ENCODE results near the gene BID.

The BID gene

DNA sequence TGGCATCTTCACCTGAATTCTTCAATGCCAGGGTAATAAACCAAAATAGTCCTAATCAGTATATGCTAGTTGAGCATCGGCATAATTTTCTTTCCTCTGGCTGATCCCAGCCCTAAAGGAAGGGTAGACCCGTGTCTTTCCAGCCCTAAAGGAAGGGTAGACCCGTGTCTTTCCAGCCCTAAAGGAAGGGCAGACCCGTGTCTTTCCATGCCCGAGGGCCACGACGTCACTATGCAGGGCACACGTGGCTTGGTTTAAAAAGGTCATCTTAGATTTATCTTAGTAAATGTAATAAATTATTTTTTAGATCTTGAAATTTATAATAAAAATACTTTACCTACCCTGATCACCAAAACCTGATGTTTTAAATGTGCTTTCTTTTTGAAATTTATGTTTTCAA, 45.5 kb downstream of the BID start:
- Histone ChIP-seq H3K27ac (ENCODE audit: low read depth, low read length, severe bottlenecking) (no peak overlapping the region), H3K4me1 (ENCODE audit: control insufficient read depth, insufficient read depth, low read length, poor library complexity, severe bottlenecking) (peaks cover 12% of the 10 kb centered on the region), H3K4me3 (ENCODE audit: extremely low read depth, insufficient read depth, low read length, poor library complexity, severe bottlenecking) (no peak overlapping the region), H3K9me3 (ENCODE audit: control insufficient read depth, low read length) (no peaks in the 10 kb centered on the region), H3K36me3 (ENCODE audit: control insufficient read depth, insufficient read depth, low read length) (peaks cover 65% of the 10 kb centered on the region)
- WGBS, 2 experiments (ENCODE audit: insufficient coverage in 2 of 2), result 100% methylated on average over 3 to 4 of the region's 8 CpGs

DNA sequence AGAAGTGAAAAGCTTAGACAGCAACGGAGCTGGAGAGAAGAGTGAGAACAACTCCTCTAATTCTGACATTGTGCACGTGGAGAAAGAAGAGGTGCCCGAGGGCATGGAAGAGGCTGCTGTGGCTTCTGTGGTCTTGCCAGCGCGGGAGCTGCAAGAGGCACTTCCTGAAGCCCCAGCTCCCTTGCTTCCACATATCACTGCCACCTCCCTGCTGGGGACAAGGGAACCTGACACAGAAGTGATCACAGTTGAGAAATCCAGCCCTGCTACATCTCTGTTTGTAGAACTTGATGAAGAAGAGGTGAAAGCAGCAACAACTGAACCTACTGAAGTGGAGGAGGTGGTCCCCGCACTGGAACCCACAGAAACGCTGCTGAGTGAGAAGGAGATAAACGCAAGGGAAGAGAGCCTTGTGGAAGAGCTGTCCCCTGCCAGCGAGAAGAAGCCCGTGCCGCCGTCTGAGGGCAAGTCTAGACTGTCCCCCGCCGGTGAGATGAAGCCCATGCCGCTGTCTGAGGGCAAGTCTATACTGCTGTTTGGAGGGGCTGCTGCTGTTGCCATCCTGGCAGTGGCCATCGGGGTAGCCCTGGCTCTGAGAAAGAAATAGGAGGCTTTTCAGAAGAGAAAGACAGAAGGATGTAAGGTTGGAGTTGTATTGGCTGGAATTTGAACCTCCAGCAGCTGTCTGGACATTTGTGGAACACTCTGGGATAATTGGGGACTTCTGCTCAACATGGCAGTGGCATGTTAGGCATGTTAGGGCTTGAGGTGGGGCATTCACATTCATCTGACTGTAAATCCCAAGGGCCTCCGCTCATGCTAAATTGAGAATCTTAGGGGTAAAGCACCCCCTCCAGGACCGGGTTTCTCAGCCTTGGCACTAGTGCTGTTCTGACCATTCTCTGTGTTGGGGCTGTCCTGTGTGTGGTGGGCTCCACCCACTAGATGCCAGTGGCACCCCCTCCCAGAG, 47.1 kb downstream of the BID start:
- peaks cover 51% of the 10 kb centered on the region for H3K36me3 ChIP-seq (ENCODE audit: control insufficient read depth, insufficient read depth, low read length)

DNA sequence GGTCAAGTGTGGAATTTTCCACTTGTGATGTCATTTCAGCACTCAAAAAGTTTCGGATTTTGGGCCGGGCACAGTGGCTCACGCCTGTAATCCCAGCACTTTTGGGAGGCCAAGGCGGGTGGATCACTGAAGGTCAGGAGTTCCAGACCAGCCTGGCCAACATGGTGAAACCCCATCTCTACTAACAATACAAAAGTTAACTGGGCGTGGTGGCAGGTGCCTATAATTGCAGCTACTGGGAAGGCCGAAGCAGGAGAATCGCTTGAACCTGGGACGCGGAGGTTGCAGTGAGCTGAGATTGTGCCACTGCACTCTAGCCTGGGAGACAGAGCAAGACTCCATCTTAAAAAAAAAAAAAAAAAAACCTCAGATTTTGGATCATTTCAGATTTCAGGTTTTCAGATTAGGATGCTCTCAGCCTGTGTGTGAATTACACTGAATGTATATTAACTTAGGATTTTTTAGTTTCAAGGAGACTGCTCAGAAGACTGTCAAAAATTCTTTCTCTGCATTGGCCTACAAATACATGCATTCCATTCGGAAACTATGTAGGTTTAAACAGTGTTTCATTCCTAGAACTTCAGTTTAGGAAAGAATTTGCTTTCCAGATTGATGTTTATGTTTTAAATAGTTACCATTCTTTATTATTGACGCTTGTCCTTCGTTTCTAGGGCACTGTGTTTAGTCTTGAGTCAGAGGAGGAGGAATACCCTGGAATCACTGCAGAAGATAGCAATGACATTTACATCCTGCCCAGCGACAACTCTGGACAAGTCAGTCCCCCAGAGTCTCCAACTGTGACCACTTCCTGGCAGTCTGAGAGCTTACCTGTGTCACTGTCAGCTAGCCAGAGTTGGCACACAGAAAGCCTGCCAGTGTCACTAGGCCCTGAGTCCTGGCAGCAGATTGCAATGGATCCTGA, 48.0 kb downstream of the BID start:
- WGBS, 2 experiments (ENCODE audit: insufficient coverage in 2 of 2), result 93 to 94% methylated on average over 10 to 11 of the region's 13 CpGs
- Histone ChIP-seq H3K36me3 (ENCODE audit: control insufficient read depth, insufficient read depth, low read length) (peaks cover 42% of the 10 kb centered on the region), H3K27ac (ENCODE audit: low read depth, low read length, severe bottlenecking) (peak overlapping the region; percentile 47), H3K4me3 (ENCODE audit: extremely low read depth, insufficient read depth, low read length, poor library complexity, severe bottlenecking) (no peak overlapping the region), H3K9me3 (ENCODE audit: control insufficient read depth, low read length) (no peaks in the 10 kb centered on the region), H3K4me1 (ENCODE audit: control insufficient read depth, insufficient read depth, low read length, poor library complexity, severe bottlenecking) (peaks cover 12% of the 10 kb centered on the region)

More for the DNA sequence above, 47.1 kb downstream of the BID start:
- H3K4me1 ChIP-seq (ENCODE audit: control insufficient read depth, insufficient read depth, low read length, poor library complexity, severe bottlenecking), result peaks cover 12% of the 10 kb centered on the region
- peak overlapping the region; percentile 10 for H3K27ac ChIP-seq (ENCODE audit: low read depth, low read length, severe bottlenecking)
- no peaks in the 10 kb centered on the region for H3K9me3 ChIP-seq (ENCODE audit: control insufficient read depth, low read length)
- 92 to 96% methylated on average over 11 to 18 of the region's 18 CpGs for WGBS, 2 experiments (ENCODE audit: insufficient coverage in 2 of 2)
- no peak overlapping the region for H3K4me3 ChIP-seq (ENCODE audit: extremely low read depth, insufficient read depth, low read length, poor library complexity, severe bottlenecking)

DNA sequence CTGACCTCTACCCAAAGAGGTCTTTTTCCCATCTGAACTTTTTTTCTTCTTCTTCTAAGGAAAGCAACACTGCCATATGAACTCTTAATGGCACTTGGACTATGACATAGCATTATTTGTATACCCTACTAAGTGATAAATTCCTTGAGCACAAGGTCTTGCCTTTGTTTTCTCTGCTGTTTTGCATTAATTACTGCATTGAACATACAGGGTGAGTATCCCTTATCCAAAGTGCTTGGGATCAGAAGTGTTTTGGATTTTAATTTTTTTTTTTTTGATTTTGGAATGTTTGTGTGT, 48.8 kb downstream of the BID start:
- Histone ChIP-seq H3K9me3 (ENCODE audit: control insufficient read depth, low read length) (no peaks in the 10 kb centered on the region), H3K4me3 (ENCODE audit: extremely low read depth, insufficient read depth, low read length, poor library complexity, severe bottlenecking) (no peak overlapping the region), H3K27ac (ENCODE audit: low read depth, low read length, severe bottlenecking) (no peak overlapping the region), H3K36me3 (ENCODE audit: control insufficient read depth, insufficient read depth, low read length) (peaks cover 37% of the 10 kb centered on the region), H3K4me1 (ENCODE audit: control insufficient read depth, insufficient read depth, low read length, poor library complexity, severe bottlenecking) (peaks cover 12% of the 10 kb centered on the region)

DNA sequence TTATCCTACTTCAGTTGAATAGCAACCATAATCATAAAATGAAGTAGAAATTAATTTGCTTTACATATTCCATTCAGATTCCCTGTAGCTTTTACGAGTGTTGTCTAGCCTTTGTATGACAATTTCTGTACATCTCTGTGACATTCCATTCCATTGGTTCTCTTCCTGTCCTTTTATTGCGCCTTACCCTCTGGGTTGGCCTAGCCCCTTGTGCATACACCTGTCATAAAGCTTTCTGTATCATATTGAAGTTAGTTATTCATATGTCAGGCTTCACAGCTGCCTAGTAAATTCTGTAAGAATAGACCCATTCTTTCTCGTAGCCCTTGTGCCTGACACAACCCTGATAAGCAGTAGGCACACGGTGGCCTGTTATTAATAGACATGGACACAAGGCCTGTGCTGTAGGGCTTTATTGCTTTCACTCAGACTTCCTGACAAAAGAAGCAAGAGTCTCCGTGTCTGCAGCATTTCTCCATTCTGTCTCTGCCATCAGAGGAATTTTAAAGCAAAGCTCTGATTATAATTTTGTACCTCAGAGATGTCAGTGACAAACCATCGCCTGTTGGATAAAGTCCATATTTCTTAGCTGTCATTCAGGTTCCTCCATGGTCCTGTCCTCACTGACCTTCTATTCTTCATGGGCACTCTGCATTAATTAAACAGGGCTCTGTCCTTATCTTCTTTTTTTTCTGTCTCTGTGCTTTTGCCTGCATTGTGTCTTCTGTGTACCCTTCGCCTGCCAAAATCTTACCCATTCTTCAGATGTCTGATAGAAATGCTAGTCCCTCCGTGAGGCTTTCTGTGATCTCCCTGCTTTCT, 49.4 kb downstream of the BID start:
- peaks cover 12% of the 10 kb centered on the region for H3K4me1 ChIP-seq (ENCODE audit: control insufficient read depth, insufficient read depth, low read length, poor library complexity, severe bottlenecking)
- peaks cover 32% of the 10 kb centered on the region for H3K36me3 ChIP-seq (ENCODE audit: control insufficient read depth, insufficient read depth, low read length)
- no peak overlapping the region for H3K4me3 ChIP-seq (ENCODE audit: extremely low read depth, insufficient read depth, low read length, poor library complexity, severe bottlenecking)
- no peaks in the 10 kb centered on the region for H3K9me3 ChIP-seq (ENCODE audit: control insufficient read depth, low read length)
- no peak overlapping the region for H3K27ac ChIP-seq (ENCODE audit: low read depth, low read length, severe bottlenecking)
- WGBS, 2 experiments (ENCODE audit: insufficient coverage in 2 of 2), result 91 to 98% methylated on average over 6 to 7 of the region's 8 CpGs

DNA sequence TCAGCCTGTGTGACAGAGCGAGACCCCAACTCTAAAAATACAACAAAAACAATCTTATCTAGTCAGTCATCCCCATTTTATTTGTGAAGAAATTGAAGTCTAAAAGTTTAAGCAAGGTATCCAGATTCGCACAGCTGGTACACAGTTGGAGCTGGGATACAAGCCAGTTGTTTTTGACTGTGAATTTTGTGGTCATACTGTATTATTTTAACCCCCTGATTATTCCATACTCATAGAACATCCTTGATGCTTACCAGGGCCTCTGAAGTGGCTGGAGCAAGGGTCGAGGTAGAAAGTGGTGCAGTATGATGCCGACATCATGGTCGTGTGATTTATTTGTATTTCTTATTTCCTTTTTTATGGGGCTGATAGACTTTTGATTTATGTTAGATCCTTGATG, 50.0 kb downstream of the BID start:
- WGBS, 2 experiments (ENCODE audit: insufficient coverage in 2 of 2), result 100% methylated on average over 1 of the region's 5 CpGs
- Histone ChIP-seq H3K4me1 (ENCODE audit: control insufficient read depth, insufficient read depth, low read length, poor library complexity, severe bottlenecking) (peaks cover 12% of the 10 kb centered on the region), H3K9me3 (ENCODE audit: control insufficient read depth, low read length) (no peaks in the 10 kb centered on the region), H3K27ac (ENCODE audit: low read depth, low read length, severe bottlenecking) (no peak overlapping the region), H3K4me3 (ENCODE audit: extremely low read depth, insufficient read depth, low read length, poor library complexity, severe bottlenecking) (no peak overlapping the region), H3K36me3 (ENCODE audit: control insufficient read depth, insufficient read depth, low read length) (peaks cover 25% of the 10 kb centered on the region)

DNA sequence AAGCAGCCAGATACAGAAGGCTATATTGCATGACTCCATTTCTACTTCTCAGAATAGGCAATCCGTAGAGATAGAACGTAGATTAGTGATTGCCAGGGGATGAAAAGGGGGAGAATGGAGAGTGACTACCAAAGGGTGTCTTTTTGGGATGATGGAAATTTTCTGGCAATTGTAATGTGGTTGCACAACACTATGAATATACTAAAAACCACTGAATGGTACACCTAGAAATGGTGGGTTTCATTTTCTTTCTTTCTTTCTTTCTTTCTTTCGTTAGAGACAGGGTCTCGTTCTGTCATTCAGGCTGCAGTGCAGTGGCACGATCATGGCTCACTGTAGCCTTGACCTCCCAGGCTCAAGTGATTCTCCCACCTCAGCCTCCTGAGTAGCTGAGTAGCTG, 54.4 kb downstream of the BID start:
- Histone ChIP-seq H3K4me1 (ENCODE audit: control insufficient read depth, insufficient read depth, low read length, poor library complexity, severe bottlenecking) (no peaks in the 10 kb centered on the region), H3K36me3 (ENCODE audit: control insufficient read depth, insufficient read depth, low read length) (no peaks in the 10 kb centered on the region), H3K9me3 (ENCODE audit: control insufficient read depth, low read length) (no peaks in the 10 kb centered on the region), H3K27ac (ENCODE audit: low read depth, low read length, severe bottlenecking) (no peak overlapping the region), H3K4me3 (ENCODE audit: extremely low read depth, insufficient read depth, low read length, poor library complexity, severe bottlenecking) (no peak overlapping the region)
- WGBS, 2 experiments (ENCODE audit: insufficient coverage in 2 of 2), result 92 to 98% methylated on average over 4 to 5 of the region's 5 CpGs

DNA sequence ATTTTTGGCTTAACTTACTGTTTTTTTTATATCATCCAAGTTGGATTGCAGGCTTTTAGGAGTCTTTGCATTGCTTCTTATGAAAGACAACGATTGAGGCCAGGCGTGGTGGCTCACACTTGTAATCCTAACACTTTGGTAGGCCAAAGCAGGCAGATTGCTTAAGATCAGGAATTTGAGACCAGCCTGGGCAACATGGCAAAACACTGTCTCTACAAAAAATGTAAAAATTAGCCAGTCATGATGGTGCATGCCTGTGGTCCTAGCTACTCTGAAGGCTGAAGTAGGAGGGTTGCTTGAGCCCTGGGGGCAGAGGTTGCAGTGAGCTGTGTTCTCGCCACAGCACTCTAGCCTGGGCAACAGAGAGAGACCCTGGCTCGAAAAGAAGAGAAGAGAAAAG, 56.6 kb downstream of the BID start:
- Histone ChIP-seq H3K4me1 (ENCODE audit: control insufficient read depth, insufficient read depth, low read length, poor library complexity, severe bottlenecking) (no peaks in the 10 kb centered on the region), H3K36me3 (ENCODE audit: control insufficient read depth, insufficient read depth, low read length) (peaks cover 2% of the 10 kb centered on the region), H3K4me3 (ENCODE audit: extremely low read depth, insufficient read depth, low read length, poor library complexity, severe bottlenecking) (no peak overlapping the region), H3K27ac (ENCODE audit: low read depth, low read length, severe bottlenecking) (no peak overlapping the region), H3K9me3 (ENCODE audit: control insufficient read depth, low read length) (no peaks in the 10 kb centered on the region)
- 89 to 95% methylated on average over 3 to 4 of the region's 4 CpGs for WGBS, 2 experiments (ENCODE audit: insufficient coverage in 2 of 2)

DNA sequence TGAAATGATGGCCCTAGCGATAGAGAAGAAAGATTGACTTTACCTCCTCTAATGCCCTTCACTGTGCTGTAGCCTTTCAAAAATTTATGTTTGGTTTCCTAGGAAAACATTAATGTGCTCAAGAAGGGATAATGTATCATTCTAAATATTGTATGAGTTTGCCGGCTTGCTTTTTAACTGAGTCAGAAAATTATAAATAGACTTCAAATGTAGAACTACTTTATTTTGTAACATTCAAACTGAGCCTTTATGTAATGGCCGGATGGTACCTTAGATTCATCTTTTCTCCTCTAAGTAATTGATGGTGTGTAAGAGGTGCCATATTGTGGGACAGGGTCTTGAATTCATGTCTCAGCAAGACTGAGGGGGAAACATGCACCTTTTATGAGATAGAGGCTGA, 57.7 kb downstream of the BID start:
- no peaks in the 10 kb centered on the region for H3K4me1 ChIP-seq (ENCODE audit: control insufficient read depth, insufficient read depth, low read length, poor library complexity, severe bottlenecking)
- no peaks in the 10 kb centered on the region for H3K9me3 ChIP-seq (ENCODE audit: control insufficient read depth, low read length)
- no peak overlapping the region for H3K27ac ChIP-seq (ENCODE audit: low read depth, low read length, severe bottlenecking)
- no peak overlapping the region for H3K4me3 ChIP-seq (ENCODE audit: extremely low read depth, insufficient read depth, low read length, poor library complexity, severe bottlenecking)
- peaks cover 5% of the 10 kb centered on the region for H3K36me3 ChIP-seq (ENCODE audit: control insufficient read depth, insufficient read depth, low read length)
- 100% methylated on average over 1 of the region's 3 CpGs; no CpG with 5 or more reads in 1 of the 2 experiments for WGBS, 2 experiments (ENCODE audit: insufficient coverage in 2 of 2)

DNA sequence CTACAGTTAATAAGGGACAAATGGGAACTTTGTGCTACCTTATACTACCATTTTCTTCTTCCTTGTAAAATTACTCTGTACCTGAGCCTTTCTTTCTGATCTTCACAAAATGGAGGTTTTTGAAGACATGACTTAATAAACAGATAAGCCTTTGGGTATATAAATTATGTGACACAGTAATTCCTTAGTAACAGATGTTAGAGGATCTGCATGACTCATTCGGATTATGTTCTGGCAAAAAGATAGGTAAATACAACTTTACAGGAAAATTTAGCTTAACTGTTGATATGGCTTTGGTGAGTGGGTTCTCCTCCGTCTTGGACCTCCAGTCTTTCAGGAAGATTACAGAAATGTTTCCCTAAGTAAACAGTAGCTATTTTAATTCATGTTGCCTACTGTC, 61.8 kb downstream of the BID start:
- 94% methylated on average over 2 of the region's 2 CpGs; no CpG with 5 or more reads in 1 of the 2 experiments for WGBS, 2 experiments (ENCODE audit: insufficient coverage in 2 of 2)
- no peaks in the 10 kb centered on the region for H3K4me1 ChIP-seq (ENCODE audit: control insufficient read depth, insufficient read depth, low read length, poor library complexity, severe bottlenecking)

More for the DNA sequence above, 61.8 kb downstream of the BID start:
- Histone ChIP-seq H3K36me3 (ENCODE audit: control insufficient read depth, insufficient read depth, low read length) (peaks cover 29% of the 10 kb centered on the region), H3K27ac (ENCODE audit: low read depth, low read length, severe bottlenecking) (no peak overlapping the region), H3K4me3 (ENCODE audit: extremely low read depth, insufficient read depth, low read length, poor library complexity, severe bottlenecking) (no peak overlapping the region), H3K9me3 (ENCODE audit: control insufficient read depth, low read length) (no peaks in the 10 kb centered on the region)
